Measurements from ENCODE around the gene PIK3CA. TPM values are rescaled to one million over a fixed set of nuclear protein-coding genes. Genes with fewer than 3 reads are reported as not detected.

Gene PIK3CA
- total RNA-seq, 1 donor from 2014 or later: 28.0 TPM

- no peaks in the 10 kb centered on the region for H3K36me3 ChIP-seq (ENCODE audit: insufficient read depth, low read length)
- peak; percentile 38 for DNase-seq (ENCODE audit: low read depth)
- H3K4me3 ChIP-seq (ENCODE audit: insufficient read depth, low read depth, low read length): no peak overlapping the region
- no peak overlapping the region for H3K27ac ChIP-seq (ENCODE audit: low read depth, low read length)
- H3K4me3 Mint-ChIP-seq (ENCODE audit: unreplicated experiment): no peak overlapping the region
- H3K9ac ChIP-seq (ENCODE audit: low read length): no peak overlapping the region
- H2AFZ ChIP-seq (ENCODE audit: low read depth, low read length): no peak overlapping the region
- no peak overlapping the region for H3K4me2 ChIP-seq (ENCODE audit: low read length)
- H3K4me1 Mint-ChIP-seq (ENCODE audit: low read depth, unreplicated experiment): peaks cover 33% of the 10 kb centered on the region
- H3K27me3 ChIP-seq (ENCODE audit: insufficient read depth, low read length): no peaks in the 10 kb centered on the region
- TF ChIP-seq CTCF (IDR thresholded peaks at IDR 0.05; ENCODE audit: insufficient read depth, low read depth, low read length): no peak
- no peak for TF ChIP-seq EZH2 (IDR thresholded peaks at IDR 0.05; ENCODE audit: insufficient read depth, low read length)
- no peaks in the 10 kb centered on the region for H3K27me3 Mint-ChIP-seq (ENCODE audit: low read depth, unreplicated experiment)
- H3K36me3 Mint-ChIP-seq (ENCODE audit: low read depth, unreplicated experiment): no peaks in the 10 kb centered on the region
- peaks cover 58% of the 10 kb centered on the region for H3K79me2 ChIP-seq (ENCODE audit: insufficient read depth, low read length)
- no peak for FAIRE-seq
- peaks cover 46% of the 10 kb centered on the region for H4K20me1 ChIP-seq (ENCODE audit: insufficient read depth, low read length)
- peaks cover 3% of the 10 kb centered on the region for H3K4me1 ChIP-seq (ENCODE audit: insufficient read depth, low read length)
- no peaks in the 10 kb centered on the region for H3K9me3 ChIP-seq (ENCODE audit: insufficient read depth, low read depth, low read length)
- H3K27ac Mint-ChIP-seq (ENCODE audit: unreplicated experiment): no peak overlapping the region
- no peaks in the 10 kb centered on the region for H3K9me3 Mint-ChIP-seq (ENCODE audit: unreplicated experiment)
Measured at GRCh38 chr3:179186426-179186825, 38.3 kb downstream of the PIK3CA start.

- Mint-ChIP-seq H3K27ac (ENCODE audit: unreplicated experiment) (peak overlapping the region; percentile 48), H3K4me3 (ENCODE audit: unreplicated experiment) (no peak overlapping the region), H3K4me1 (ENCODE audit: low read depth, unreplicated experiment) (peaks cover 30% of the 10 kb centered on the region), H3K9me3 (ENCODE audit: unreplicated experiment) (no peaks in the 10 kb centered on the region), H3K36me3 (ENCODE audit: low read depth, unreplicated experiment) (no peaks in the 10 kb centered on the region), H3K27me3 (ENCODE audit: low read depth, unreplicated experiment) (no peaks in the 10 kb centered on the region)
- H3K4me3 ChIP-seq (ENCODE audit: insufficient read depth, low read depth, low read length): no peak overlapping the region
- FAIRE-seq (no peak), DNase-seq (ENCODE audit: low read depth) (peak; percentile 41)
- H3K79me2 ChIP-seq (ENCODE audit: insufficient read depth, low read length): peaks cover 48% of the 10 kb centered on the region
- H3K4me1 ChIP-seq (ENCODE audit: insufficient read depth, low read length): peaks cover 4% of the 10 kb centered on the region
- no peak for TF ChIP-seq EZH2 (IDR thresholded peaks at IDR 0.05; ENCODE audit: insufficient read depth, low read length)
- no peak for TF ChIP-seq CTCF (IDR thresholded peaks at IDR 0.05; ENCODE audit: insufficient read depth, low read depth, low read length)
- H3K9ac ChIP-seq (ENCODE audit: low read length): no peak overlapping the region
- H3K4me2 ChIP-seq (ENCODE audit: low read length): no peak overlapping the region
- peaks cover 38% of the 10 kb centered on the region for H4K20me1 ChIP-seq (ENCODE audit: insufficient read depth, low read length)
- no peaks in the 10 kb centered on the region for H3K36me3 ChIP-seq (ENCODE audit: insufficient read depth, low read length)
- no peaks in the 10 kb centered on the region for H3K27me3 ChIP-seq (ENCODE audit: insufficient read depth, low read length)
- H2AFZ ChIP-seq (ENCODE audit: low read depth, low read length): no peak overlapping the region
- no peaks in the 10 kb centered on the region for H3K9me3 ChIP-seq (ENCODE audit: insufficient read depth, low read depth, low read length)
- H3K27ac ChIP-seq (ENCODE audit: low read depth, low read length): no peak overlapping the region
Measured at GRCh38 chr3:179189759-179190158, 41.6 kb downstream of the PIK3CA start.

GRCh38 chr3:179190581-179190980, 42.4 kb downstream of the PIK3CA start:
- no peak overlapping the region for H3K4me3 ChIP-seq (ENCODE audit: insufficient read depth, low read depth, low read length)
- Mint-ChIP-seq H3K9me3 (ENCODE audit: unreplicated experiment) (no peaks in the 10 kb centered on the region), H3K4me3 (ENCODE audit: unreplicated experiment) (no peak overlapping the region), H3K36me3 (ENCODE audit: low read depth, unreplicated experiment) (no peaks in the 10 kb centered on the region), H3K4me1 (ENCODE audit: low read depth, unreplicated experiment) (peaks cover 38% of the 10 kb centered on the region), H3K27me3 (ENCODE audit: low read depth, unreplicated experiment) (no peaks in the 10 kb centered on the region), H3K27ac (ENCODE audit: unreplicated experiment) (peak overlapping the region; percentile 14)
- H3K27me3 ChIP-seq (ENCODE audit: insufficient read depth, low read length): no peaks in the 10 kb centered on the region
- no peak overlapping the region for H3K9ac ChIP-seq (ENCODE audit: low read length)
- no peak for DNase-seq (ENCODE audit: low read depth)
- no peak overlapping the region for H2AFZ ChIP-seq (ENCODE audit: low read depth, low read length)
- H3K4me2 ChIP-seq (ENCODE audit: low read length): no peak overlapping the region
- no peaks in the 10 kb centered on the region for H3K9me3 ChIP-seq (ENCODE audit: insufficient read depth, low read depth, low read length)
- H3K36me3 ChIP-seq (ENCODE audit: insufficient read depth, low read length): no peaks in the 10 kb centered on the region
- H4K20me1 ChIP-seq (ENCODE audit: insufficient read depth, low read length): peaks cover 38% of the 10 kb centered on the region
- no peak for TF ChIP-seq CTCF (IDR thresholded peaks at IDR 0.05; ENCODE audit: insufficient read depth, low read depth, low read length)
- TF ChIP-seq EZH2 (IDR thresholded peaks at IDR 0.05; ENCODE audit: insufficient read depth, low read length): no peak
- no peak for FAIRE-seq
- no peak overlapping the region for H3K27ac ChIP-seq (ENCODE audit: low read depth, low read length)
- peaks cover 12% of the 10 kb centered on the region for H3K4me1 ChIP-seq (ENCODE audit: insufficient read depth, low read length)
- peaks cover 41% of the 10 kb centered on the region for H3K79me2 ChIP-seq (ENCODE audit: insufficient read depth, low read length)
